DND-41 (cell line): ENCODE results near the gene AK8.

Source experiments
- ATAC-seq: fragments of 200-7000 bp; cut with Tn5 transposase; 3 replicates; pipeline ENCODE4 v1.9.1; 2021; ENCODE audit warnings: low read depth; ENCODE audit not compliant: insufficient read depth
- DNase-seq: peaks from one replicate; pipeline ENCODE4 v3.0.0-alpha.2; 2020
- H2AFZ ChIP-seq: 2 replicates; pipeline ENCODE4 v1.6.0; 2012; ENCODE audit warnings: low read depth, low read length
- H3K27ac ChIP-seq: 2 replicates; pipeline ENCODE4 v1.5.1; 2012; ENCODE audit warnings: low read length, inconsistent platforms
- H3K27me3 ChIP-seq: fragments of 200-600 bp; sonication (generic); 2 replicates; pipeline ENCODE4 v1.6.0; 2012; ENCODE audit warnings: low read length, mild to moderate bottlenecking, inconsistent platforms; ENCODE audit not compliant: insufficient read depth, poor library complexity
- H3K36me3 ChIP-seq: 2 replicates; pipeline ENCODE4 v1.5.1; 2012; ENCODE audit warnings: low read length, inconsistent platforms; ENCODE audit not compliant: insufficient read depth
- H3K4me1 ChIP-seq: 2 replicates; pipeline ENCODE4 v1.5.1; 2012; ENCODE audit warnings: mild to moderate bottlenecking, low read length; ENCODE audit not compliant: insufficient read depth
- H3K4me2 ChIP-seq: 2 replicates; pipeline ENCODE4 v1.6.0; 2012; ENCODE audit warnings: mild to moderate bottlenecking, moderate library complexity, low read length, inconsistent platforms; ENCODE audit not compliant: insufficient read depth
- H3K4me3 ChIP-seq, 2 experiments: fragments of 200-600 bp in 1 of 2; shearing (Covaris generic) in 1 of 2; 2 replicates each; pipeline ENCODE4 v1.5.1; 2012 to 2016; ENCODE audit warnings: inconsistent platforms in 2 of 2, low read length in 2 of 2, mild to moderate bottlenecking in 2 of 2, low read depth in 1 of 2, moderate library complexity in 1 of 2
- H3K79me2 ChIP-seq: 2 replicates; pipeline ENCODE4 v1.6.0; 2012; ENCODE audit warnings: low read length, inconsistent platforms; ENCODE audit not compliant: insufficient read depth
- H3K9ac ChIP-seq: 2 replicates; pipeline ENCODE4 v1.6.0; 2012; ENCODE audit warnings: low read depth, mild to moderate bottlenecking, inconsistent platforms, low read length, moderate library complexity
- H3K9me3 ChIP-seq: 2 replicates; pipeline ENCODE4 v1.5.1; 2012; ENCODE audit warnings: low read length, moderate library complexity, mild to moderate bottlenecking, inconsistent platforms; ENCODE audit not compliant: insufficient read depth, severe bottlenecking
- H4K20me1 ChIP-seq: 2 replicates; pipeline ENCODE4 v1.6.0; 2012; ENCODE audit warnings: low read length; ENCODE audit not compliant: insufficient read depth
- CTCF ChIP-seq: IDR thresholded peaks from 2 replicates; pipeline ENCODE4 v1.5.1; 2012; ENCODE audit warnings: borderline replicate concordance, low read length, moderate library complexity, mild to moderate bottlenecking; ENCODE audit not compliant: poor library complexity, severe bottlenecking; ENCODE audit errors: extremely low read depth
- EZH2 ChIP-seq: IDR thresholded peaks from 3 replicates; pipeline ENCODE4 v1.6.1; 2012; ENCODE audit warnings: borderline replicate concordance, low read depth, mild to moderate bottlenecking, moderate library complexity, low read length, inconsistent platforms; ENCODE audit not compliant: severe bottlenecking

AK8 gene

GRCh38 chr9:132791699-132792240 lies 86.3 kb downstream of the AK8 start:
- Histone ChIP-seq H3K79me2 (no peaks in the 10 kb centered on the region), H3K4me2 (no peak overlapping the region), H2AFZ (no peak overlapping the region), H3K9ac (no peak overlapping the region), H3K9me3 (no peaks in the 10 kb centered on the region), H3K27ac (no peak overlapping the region), H3K36me3 (no peaks in the 10 kb centered on the region), H3K27me3 (peaks cover 4% of the 10 kb centered on the region), H4K20me1 (no peaks in the 10 kb centered on the region), H3K4me3 (no peak overlapping the region), H3K4me1 (no peaks in the 10 kb centered on the region)
- no peak for ATAC-seq
- no peak for DNase-seq
- TF ChIP-seq CTCF (no peak), EZH2 (no peak)

- no peak for DNase-seq
- Histone ChIP-seq H4K20me1 (no peaks in the 10 kb centered on the region), H3K4me3 (no peak overlapping the region), H3K9me3 (no peaks in the 10 kb centered on the region), H3K27ac (no peak overlapping the region), H3K27me3 (peaks cover 3% of the 10 kb centered on the region), H3K79me2 (no peaks in the 10 kb centered on the region), H3K4me1 (no peaks in the 10 kb centered on the region), H2AFZ (no peak overlapping the region), H3K4me2 (no peak overlapping the region), H3K36me3 (no peaks in the 10 kb centered on the region), H3K9ac (no peak overlapping the region)
- TF ChIP-seq EZH2 (no peak), CTCF (no peak)
- no peak for ATAC-seq
Observed at GRCh38 chr9:132789719-132790118, 88.4 kb downstream of the AK8 start.

- DNase-seq (no peak), ATAC-seq (no peak)
- Histone ChIP-seq H3K9me3 (no peaks in the 10 kb centered on the region), H3K4me1 (no peaks in the 10 kb centered on the region), H2AFZ (no peak overlapping the region), H3K27me3 (no peaks in the 10 kb centered on the region), H3K4me2 (no peak overlapping the region), H3K79me2 (no peaks in the 10 kb centered on the region), H3K4me3 (no peak overlapping the region), H4K20me1 (no peaks in the 10 kb centered on the region), H3K27ac (no peak overlapping the region), H3K9ac (no peak overlapping the region), H3K36me3 (no peaks in the 10 kb centered on the region)
- TF ChIP-seq EZH2, result no peak
- no peak for TF ChIP-seq CTCF
Observed at GRCh38 chr9:132788378-132788777, 89.7 kb downstream of the AK8 start.

- Histone ChIP-seq H3K4me3 (no peak overlapping the region), H3K4me2 (no peak overlapping the region), H3K79me2 (no peaks in the 10 kb centered on the region), H3K9me3 (no peaks in the 10 kb centered on the region), H3K4me1 (no peaks in the 10 kb centered on the region), H4K20me1 (no peaks in the 10 kb centered on the region), H3K27me3 (no peaks in the 10 kb centered on the region), H2AFZ (no peak overlapping the region), H3K27ac (no peak overlapping the region), H3K9ac (no peak overlapping the region), H3K36me3 (no peaks in the 10 kb centered on the region)
- DNase-seq (no peak), ATAC-seq (no peak)
- TF ChIP-seq CTCF (no peak), EZH2 (no peak)
Observed at GRCh38 chr9:132787748-132788159, 90.3 kb downstream of the AK8 start.
